HG02970 (cell line): ENCODE data around the gene PLXNB1.
"Not testable (repeated sequence)": the region's sequence is repeated elsewhere in the genome, so short reads cannot be mapped to it uniquely, and the experiment has no call there.

Experiments
- ATAC-seq: cut with Tn5 transposase; IDR thresholded peaks from one replicate; pipeline ENCODE4 v1.9.1; 2021; ENCODE audit warnings: mild to moderate bottlenecking, moderate library complexity, moderate number of reproducible peaks; ENCODE audit not compliant: unreplicated experiment, low FRiP score

PLXNB1 gene, protein sequence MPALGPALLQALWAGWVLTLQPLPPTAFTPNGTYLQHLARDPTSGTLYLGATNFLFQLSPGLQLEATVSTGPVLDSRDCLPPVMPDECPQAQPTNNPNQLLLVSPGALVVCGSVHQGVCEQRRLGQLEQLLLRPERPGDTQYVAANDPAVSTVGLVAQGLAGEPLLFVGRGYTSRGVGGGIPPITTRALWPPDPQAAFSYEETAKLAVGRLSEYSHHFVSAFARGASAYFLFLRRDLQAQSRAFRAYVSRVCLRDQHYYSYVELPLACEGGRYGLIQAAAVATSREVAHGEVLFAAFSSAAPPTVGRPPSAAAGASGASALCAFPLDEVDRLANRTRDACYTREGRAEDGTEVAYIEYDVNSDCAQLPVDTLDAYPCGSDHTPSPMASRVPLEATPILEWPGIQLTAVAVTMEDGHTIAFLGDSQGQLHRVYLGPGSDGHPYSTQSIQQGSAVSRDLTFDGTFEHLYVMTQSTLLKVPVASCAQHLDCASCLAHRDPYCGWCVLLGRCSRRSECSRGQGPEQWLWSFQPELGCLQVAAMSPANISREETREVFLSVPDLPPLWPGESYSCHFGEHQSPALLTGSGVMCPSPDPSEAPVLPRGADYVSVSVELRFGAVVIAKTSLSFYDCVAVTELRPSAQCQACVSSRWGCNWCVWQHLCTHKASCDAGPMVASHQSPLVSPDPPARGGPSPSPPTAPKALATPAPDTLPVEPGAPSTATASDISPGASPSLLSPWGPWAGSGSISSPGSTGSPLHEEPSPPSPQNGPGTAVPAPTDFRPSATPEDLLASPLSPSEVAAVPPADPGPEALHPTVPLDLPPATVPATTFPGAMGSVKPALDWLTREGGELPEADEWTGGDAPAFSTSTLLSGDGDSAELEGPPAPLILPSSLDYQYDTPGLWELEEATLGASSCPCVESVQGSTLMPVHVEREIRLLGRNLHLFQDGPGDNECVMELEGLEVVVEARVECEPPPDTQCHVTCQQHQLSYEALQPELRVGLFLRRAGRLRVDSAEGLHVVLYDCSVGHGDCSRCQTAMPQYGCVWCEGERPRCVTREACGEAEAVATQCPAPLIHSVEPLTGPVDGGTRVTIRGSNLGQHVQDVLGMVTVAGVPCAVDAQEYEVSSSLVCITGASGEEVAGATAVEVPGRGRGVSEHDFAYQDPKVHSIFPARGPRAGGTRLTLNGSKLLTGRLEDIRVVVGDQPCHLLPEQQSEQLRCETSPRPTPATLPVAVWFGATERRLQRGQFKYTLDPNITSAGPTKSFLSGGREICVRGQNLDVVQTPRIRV (N-terminal part only)

GRCh38 chr3:48429960-48430707 is at the start of gene PLXNB1:
PLXNB1 (minus strand) TSS chr3:48430086; CDS start chr3:48424611, 5,475 bp downstream.
- ATAC-seq = no peak

- no peak for ATAC-seq
These were observed 49.0 kb upstream of the PLXNB1 start for GRCh38 chr3:48478626-48479555.

- ATAC-seq = no peak
These were observed 48.2 kb upstream of the PLXNB1 start for GRCh38 chr3:48477959-48478520.

GRCh38 chr3:48476426-48477053 is 46.7 kb upstream of the PLXNB1 start:
- no peak for ATAC-seq

DNA sequence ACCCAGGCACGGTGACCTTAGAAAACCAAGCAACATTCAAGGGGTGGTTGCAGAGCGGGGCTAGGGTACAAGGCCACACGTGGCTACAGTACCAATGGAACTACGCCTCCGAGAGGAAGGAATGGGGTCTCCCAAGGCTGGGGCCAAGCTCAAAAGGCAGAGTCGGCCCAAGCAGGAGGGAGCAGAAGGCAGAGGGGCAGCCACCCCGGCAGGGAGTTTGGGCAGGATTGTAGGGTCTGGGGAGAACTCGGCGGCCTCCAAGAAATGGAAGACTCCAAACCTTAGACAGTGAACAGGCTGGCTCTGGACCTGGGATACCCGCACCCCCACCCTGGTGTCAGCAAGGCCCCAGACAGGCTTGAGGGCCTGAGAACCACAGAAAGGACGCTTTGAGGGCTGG is 45.3 kb upstream of the PLXNB1 start:
- ATAC-seq = no peak

DNA sequence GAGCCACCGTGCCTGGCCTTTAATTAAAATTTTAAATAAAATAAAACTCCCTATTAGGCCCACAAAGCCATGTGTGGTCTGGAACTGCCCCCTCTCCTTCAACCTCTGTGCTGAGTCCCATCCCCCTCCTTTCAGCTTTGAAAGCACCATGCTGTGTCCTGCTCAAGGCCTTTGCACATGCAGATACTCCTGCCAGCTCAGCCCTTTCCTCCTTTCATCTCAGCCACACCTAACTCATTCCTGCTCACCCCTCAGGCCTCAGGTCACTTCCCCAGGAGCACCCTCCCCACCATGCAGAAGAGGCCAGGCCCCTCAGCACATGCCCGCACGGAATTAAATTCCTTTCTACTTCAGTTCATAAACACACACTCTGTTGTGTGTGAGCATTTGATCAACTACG is 44.7 kb upstream of the PLXNB1 start:
- ATAC-seq = no peak

GRCh38 chr3:48474031-48474430 is 44.1 kb upstream of the PLXNB1 start:
- not testable (repeated sequence) for ATAC-seq

DNA sequence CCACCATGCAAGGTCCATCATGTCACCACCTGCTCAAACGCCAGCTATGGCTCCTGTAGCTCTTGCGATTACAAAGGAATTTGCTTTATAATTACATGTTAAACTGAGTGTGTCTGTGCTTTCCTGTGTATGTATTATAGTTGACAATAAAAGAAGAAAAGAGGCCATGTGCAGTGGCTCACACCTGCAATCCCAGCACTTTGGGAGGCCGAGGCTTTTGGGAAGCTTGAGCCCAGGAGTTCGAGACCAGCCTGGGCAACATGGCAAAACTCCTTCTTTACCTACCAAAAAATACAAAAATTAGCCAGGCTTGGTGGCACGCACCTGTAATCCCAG is 43.7 kb upstream of the PLXNB1 start:
- ATAC-seq = no peak

- peak; percentile 75 for ATAC-seq
These were observed 43.2 kb upstream of the PLXNB1 start for GRCh38 chr3:48472923-48473616.

GRCh38 chr3:48472673-48472922 is 42.7 kb upstream of the PLXNB1 start:
- no peak for ATAC-seq

- no peak for ATAC-seq
These were observed 40.4 kb upstream of the PLXNB1 start for GRCh38 chr3:48470286-48470685.

DNA sequence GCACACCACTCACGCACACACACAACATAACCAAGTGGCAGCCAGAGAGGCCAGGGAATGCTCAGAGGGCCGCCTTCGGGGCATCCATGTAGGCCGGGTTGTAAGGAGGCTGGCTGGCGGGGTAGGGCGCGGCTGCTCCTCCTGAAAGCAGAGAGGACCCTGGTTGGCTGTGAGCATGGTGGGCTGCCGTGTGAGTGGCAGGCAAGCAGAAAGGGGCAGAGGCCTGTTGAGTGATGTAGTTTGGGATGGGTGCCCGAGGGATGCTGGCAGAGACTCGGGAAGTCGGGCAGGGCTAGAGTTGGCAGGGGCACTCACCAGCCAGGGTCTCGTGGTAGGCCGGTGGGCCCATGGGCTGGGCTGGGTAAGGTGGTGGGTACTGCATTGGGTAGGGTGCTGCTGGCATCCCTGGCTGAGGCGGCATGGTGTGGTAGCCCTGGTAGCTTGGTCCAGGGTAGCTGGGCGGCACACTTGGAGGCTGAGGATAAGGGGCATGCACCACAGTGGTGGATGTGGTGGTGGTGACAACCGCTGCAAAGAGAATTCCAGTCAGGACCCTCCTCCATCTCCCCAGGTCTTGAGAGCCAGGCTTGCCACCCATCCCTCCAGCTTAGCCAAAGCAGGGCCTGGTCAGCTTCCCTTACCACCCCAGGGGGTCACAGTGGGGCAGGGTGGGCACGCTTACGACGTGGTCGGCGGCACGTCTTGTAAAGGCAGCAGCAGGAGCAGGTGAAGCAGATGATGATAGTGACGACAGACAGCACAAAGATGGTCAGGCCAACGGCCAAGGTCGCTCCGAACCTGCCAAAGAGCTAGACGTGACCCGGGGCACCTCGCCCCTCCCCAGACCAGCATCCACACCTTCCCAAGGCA is 39.4 kb upstream of the PLXNB1 start:
- no peak for ATAC-seq

DNA sequence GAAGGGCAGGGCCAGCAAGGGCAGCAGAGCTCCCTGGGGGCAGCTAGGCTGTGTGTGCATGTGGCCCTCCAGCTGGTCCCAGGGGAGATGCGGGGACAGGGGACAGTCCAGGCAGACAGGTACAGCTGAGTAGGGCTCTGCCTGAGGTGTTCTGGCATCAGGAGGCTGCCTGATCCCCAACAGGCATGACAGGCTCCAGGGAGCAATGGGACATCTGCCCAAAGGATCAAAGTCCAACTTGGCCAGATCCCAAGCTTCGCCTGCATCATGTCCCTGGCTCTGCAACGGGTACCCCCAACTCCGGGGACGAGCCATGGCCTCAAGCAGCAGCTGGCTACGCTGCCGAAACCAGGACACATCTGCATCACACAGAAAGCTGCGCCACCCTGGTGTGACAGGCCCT is 38.4 kb upstream of the PLXNB1 start:
- no peak for ATAC-seq

GRCh38 chr3:48467473-48468267 is 37.8 kb upstream of the PLXNB1 start:
- ATAC-seq = no peak

- ATAC-seq = no peak
These were observed 37.2 kb upstream of the PLXNB1 start for GRCh38 chr3:48467110-48467454.

DNA sequence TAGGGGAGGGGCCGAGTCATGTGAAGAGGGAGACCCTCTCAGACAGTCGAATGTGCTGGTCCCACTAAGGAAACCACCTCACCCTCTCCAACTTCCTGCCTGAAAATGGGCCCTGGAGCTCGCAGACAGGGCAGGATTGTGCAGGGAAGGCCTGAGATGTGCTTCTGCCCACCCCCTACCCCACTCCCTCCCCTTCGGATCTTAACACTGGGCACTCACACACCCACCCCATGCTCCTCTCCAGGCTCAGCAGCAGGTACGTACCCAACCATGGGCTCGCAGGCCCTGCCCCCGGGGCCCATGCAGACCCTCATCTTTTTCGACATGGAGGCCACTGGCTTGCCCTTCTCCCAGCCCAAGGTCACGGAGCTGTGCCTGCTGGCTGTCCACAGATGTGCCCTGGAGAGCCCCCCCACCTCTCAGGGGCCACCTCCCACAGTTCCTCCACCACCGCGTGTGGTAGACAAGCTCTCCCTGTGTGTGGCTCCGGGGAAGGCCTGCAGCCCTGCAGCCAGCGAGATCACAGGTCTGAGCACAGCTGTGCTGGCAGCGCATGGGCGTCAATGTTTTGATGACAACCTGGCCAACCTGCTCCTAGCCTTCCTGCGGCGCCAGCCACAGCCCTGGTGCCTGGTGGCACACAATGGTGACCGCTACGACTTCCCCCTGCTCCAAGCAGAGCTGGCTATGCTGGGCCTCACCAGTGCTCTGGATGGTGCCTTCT is 36.7 kb upstream of the PLXNB1 start:
- no peak for ATAC-seq
